Ramos (cell line): ENCODE results near the gene TCF7L2.

Experiments used
- in situ Hi-C: fragments of 300-500 bp; cut with MboI; formaldehyde crosslinking; loops from one replicate; pipeline ENCODE4 v1.14.3; 2022; ENCODE audit warnings: low sequenced_read_pairs; ENCODE audit not compliant: unreplicated experiment

Gene TCF7L2

GRCh38 chr10:112989826-112990225 lies 39.8 kb downstream of the TCF7L2 start:
- in situ Hi-C loops, result no loop called here

DNA sequence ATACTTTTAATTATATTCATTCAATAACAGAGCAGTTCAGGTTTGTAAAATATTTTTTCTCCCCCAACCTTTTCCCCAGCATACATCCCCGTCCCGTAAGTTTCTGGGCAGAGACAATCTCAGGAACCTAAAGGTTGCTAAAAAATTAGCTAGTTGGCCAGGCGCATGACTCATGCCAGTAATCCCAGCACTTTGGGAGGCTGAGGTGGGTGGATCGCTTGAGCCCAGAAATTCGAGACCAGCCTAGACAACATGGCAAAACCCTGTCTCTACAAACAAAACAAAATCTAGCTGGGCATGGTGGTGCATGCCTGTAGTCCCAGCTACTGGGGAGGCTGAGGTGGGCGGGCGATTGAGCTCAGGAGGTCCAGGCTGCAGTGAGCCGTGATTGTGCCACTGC lies 40.2 kb downstream of the TCF7L2 start:
- in situ Hi-C loops, result no loop called here

- in situ Hi-C loops, result no loop called here
These were observed 41.9 kb downstream of the TCF7L2 start for GRCh38 chr10:112991888-112992491.

GRCh38 chr10:112996462-112996861 lies 46.4 kb downstream of the TCF7L2 start:
- in situ Hi-C loops, result no loop called here

- in situ Hi-C loops, result no loop called here
These were observed 49.1 kb downstream of the TCF7L2 start for GRCh38 chr10:112999102-112999501.

DNA sequence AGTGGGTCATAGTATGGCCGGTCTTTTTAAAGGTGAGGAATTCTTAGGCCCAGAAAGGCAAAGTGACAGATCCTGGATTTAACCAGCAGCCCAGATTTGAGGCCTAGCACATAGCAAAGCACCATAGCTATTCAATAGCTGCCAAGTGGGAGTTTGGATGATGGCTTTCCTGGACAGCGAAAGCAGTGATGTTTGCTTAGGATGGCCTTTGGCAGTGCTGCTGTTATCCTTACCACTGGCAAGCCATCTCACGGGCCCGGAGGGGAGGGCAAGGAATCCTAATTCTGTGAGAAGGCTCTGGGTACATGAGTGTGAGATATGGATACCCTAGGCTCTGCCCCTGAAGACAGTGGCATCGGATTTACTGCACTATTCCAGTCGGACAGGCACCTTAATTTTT lies 50.4 kb downstream of the TCF7L2 start:
- in situ Hi-C loops, result no loop called here

DNA sequence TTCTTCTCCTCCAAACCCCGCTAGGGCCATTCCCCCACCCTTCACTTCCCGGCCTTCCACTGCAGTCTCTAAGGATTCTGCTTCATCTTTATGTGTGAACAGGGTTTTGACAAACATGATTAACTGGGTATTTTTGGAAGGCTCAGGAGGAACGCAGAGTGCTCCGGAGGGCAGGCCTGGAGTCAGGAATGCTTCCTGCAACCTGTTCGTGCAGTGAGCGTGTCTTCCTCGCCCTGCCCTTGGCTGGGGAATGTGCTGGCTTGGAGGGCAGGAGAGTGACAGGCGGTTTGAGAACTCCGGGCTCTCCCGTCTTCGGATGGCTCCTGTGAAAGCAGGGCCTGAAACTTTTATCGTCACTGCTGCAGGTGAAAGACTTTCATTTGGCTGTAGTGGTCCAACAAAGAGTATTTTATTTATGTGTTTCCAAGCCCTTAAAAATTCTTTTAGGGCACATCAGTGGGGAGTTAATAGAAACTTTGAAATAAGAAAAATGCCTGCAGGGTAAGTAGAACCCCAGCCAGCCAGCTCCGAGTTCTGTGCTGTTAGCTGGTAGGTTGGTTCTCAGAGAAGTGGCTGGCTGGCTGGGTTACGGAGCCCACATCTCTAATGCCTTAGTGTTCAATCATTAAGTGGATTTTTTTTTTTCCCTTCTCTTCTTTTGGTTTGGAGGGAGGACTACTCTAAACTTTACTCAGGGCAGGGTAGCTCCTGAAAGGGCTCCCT lies 51.0 kb downstream of the TCF7L2 start:
- in situ Hi-C loops, result no loop called here

DNA sequence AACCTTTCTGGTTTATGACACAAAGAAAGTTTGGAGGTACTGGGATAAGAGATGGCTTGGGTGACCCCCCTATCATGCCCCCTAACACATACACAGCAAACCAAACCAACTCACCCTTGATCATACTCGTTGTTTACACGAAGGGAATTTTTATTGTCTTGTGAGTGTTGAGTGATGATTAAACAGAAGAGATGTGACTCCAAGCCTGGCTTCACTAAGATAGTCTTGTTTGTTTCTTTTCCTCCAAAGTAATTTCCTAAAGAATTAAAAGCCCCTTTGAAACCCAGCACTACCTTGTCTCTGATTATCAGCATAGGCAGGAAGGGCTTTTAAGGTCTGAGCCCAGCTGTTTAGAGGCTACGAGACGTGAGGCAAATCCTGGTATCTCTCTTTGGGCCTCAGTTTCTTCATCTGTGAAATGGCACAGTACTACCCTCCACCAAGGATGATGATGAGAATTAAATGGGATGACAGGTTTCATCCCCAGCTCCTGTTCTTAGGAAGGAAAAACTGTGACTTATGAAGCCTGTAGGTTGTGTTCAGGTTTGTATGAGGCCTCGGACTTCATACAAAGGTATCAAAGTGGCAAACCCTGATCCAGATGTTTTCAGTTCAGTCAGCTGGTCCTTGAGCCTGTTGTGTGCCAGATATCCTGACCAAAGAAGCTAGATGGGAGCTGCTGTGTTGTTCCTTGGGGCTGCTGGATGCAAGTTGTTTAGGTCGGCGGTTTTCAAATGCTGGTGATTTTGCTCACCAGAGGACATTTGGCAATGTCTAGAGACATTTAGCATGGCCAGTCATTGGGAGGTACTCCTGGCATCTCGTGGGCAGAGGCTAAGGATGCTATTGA lies 51.8 kb downstream of the TCF7L2 start:
- in situ Hi-C loops, result no loop called here

- in situ Hi-C loops, result no loop called here
These were observed 52.4 kb downstream of the TCF7L2 start for GRCh38 chr10:113002449-113002777.

DNA sequence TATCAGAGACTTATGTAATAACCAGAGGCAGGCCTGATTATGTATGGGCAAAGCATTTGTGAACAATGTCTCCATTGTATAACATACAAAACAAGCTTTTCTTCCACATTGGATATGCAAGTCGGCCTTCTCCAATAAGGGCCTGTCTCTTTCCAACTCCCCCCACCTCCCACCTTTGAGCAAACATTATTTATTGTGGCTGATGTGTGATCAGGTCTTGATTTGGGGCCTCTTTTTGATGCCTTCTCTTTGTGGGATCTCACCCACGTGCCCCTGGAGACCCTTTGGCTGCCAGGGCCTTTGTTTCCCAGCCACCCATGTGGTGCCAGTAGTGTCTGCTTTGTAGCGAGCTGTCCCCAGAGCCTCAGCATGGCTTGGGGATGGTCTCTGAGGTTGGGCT lies 53.0 kb downstream of the TCF7L2 start:
- in situ Hi-C loops, result no loop called here

DNA sequence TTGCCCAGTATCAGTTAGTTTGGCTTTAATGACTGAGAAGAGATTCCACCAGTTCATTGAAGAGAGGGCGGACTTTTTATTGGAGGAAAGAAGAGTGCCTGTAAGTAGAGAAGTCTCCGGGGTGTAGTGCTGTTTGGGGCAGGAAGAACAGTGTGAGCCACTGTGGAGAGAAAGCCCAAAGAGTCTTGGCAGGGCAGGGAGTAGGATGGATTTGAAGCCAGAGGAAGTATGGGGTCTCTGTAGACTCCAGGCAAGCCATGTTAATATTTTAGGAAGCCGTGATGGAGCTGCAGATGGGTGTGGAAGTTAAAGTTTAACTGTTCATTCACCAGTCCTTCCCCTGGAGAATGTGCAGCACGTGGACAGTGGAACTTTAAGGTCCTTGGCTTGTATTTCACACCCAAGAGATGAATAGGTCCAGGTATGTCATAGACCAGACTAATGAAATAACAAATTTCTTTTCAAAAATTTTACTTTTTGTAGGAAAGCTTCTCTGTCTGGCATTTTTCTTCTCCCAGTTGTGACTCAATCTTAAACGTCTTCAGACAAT lies 54.1 kb downstream of the TCF7L2 start:
- in situ Hi-C loops, result no loop called here

GRCh38 chr10:113005380-113005779 lies 55.3 kb downstream of the TCF7L2 start:
- in situ Hi-C loops, result no loop called here

- in situ Hi-C loops, result no loop called here
These were observed 56.8 kb downstream of the TCF7L2 start for GRCh38 chr10:113006656-113007342.

DNA sequence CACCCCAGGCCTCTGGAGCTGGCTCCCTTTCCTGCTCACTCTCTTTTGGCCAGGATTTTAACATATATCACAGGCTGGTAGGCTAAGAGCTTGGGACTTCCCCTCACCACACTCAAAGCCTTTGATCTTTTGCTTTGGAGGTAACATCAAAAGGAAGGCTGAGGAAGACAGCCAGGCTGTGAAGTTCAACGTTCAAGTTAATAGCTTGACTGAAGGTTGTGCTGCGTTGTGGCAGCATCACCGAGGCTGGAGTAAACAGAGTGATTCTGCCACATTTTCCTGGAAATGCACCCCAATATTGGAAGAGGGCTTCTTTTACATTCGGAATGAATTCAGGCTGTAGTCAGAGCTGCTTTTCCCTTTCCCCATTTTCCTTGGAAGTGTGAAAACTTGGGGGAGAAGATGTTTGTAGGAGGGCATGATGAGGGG lies 57.3 kb downstream of the TCF7L2 start:
- in situ Hi-C loops, result no loop called here

DNA sequence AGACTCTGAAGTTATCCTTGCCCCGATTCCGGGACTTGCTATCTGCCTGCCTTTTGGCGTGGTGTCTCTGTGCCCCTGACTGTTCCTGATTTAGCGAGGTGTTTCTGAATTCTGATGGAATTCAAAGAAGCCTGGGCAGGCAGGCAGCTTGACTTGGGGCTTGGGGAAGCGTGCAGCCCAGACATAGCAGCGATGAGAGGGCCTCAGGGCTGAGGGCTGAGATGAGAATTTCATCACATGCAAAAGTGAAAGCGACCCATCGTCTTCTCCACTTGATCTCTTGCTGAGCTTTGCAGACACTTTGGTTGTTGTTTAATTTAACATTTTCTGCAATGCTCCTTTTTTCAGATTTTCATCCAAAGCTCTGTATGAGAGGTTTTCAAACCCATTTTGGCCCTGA lies 57.8 kb downstream of the TCF7L2 start:
- in situ Hi-C loops, result no loop called here

DNA sequence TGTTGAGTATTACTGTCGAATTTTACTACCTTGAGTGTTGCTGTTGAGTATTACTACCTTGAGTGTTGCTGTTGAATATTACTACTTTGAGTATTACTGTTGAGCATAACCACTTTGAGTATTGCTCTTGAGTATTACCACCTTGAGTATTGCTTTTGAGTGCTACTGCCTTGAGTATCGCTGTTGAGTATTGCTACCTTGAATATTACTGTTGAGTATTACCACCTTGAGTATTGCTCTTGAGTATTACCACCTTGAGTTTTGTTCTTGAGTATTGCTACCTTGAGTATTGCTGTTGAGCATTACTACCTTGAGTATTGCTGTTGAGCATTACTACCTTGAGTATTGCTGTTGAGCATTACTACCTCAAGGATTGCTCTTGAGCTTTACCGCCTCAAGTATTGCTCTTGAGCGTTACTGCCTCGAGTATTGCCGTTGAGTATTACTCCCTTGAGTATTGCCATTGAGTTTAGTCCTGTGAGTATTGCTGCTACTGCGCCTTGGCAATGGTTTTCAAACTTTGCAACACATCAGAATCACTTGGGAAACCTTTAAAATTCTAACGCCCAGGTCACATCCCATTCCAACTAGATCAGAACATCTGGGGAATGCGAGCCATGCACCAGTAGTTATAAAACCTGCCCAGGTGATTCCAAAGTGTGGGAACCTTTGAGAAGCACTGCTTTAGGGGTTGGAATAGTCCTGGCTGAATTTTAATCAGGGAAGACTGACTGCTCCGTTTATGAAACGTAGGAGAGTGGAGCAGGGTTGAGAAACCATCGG lies 61.7 kb downstream of the TCF7L2 start:
- in situ Hi-C loops, result no loop called here

DNA sequence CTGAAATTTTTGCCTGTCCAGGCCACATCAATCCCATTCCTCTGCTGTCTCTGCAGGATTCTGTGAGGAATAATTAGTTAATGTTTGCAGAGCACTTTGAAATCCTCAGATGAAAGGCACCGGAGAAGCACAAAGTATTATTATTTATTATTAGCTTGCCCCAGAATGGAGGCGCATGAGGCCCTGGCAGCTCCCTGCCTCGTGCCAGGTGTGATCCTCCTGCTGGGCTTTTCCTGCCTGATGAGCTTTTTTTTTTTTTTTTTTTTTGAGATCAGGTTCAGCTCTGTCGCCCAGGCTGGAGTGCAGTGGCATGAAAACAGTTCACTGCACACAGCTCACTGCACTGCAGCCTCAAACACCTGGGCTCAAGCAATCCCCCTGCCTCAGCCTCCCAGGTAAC lies 65.2 kb downstream of the TCF7L2 start:
- in situ Hi-C loops, result no loop called here

DNA sequence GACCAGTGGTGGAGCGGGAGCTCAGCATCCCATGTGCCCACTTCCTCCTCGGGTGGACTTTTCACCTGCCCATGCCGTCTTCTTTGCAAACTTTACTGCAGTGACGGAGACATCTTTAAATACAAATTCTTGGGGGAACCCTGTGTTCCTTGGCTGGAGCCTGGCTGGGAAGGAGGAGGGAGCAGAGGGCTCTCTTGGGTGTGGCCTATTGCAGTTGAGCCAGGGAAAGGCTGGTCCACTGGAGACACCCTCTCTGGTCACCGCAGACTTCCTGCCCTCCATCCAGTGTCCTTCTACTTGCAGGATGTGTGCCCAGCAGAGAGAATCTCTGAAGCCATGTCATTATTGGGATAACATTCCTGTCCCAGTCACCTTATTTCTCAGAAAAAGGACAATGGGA lies 67.3 kb downstream of the TCF7L2 start:
- in situ Hi-C loops, result no loop called here

DNA sequence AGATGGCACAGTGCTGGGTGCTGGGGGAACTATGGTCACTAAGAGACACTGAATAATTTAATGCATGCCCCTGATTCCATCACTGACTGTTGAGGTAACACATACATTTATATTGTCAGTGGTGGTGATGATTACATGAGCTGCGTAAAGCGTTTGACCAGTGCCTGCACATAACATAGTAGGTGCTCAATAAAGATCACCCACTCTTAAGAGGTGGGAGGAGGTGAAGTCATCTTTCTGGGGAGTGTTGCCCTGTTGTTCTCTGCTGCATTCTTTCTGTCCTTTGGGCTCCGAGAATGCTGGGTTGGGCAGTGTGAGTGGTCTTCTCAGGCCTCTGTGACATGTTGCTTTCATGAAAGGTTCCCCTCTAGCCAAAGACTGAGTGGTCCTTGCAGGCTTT lies 68.0 kb downstream of the TCF7L2 start:
- in situ Hi-C loops, result no loop called here

GRCh38 chr10:113019096-113019495 lies 69.0 kb downstream of the TCF7L2 start:
- in situ Hi-C loops, result no loop called here
